ENCODE data around the gene FEM1C. TPM values are rescaled to one million over a fixed set of nuclear protein-coding genes. Genes with fewer than 3 reads are reported as not detected.

The FEM1C gene
- total RNA-seq, 1 experiment from 2014 or later: 27.5 TPM

GRCh38 chr5:115480271-115480670 lies 64.3 kb downstream of the FEM1C start:
- DNase-seq (ENCODE audit: low read depth, low spot score) (no peak), ATAC-seq (no peak)
- Histone ChIP-seq H3K4me1 (ENCODE audit: control insufficient read depth in 1 of 2, insufficient read depth in 2 of 2, low read length in 2 of 2) (no peaks in the 10 kb centered on the region), H3K9ac (ENCODE audit: low read length) (no peak overlapping the region), H4K20me1 (ENCODE audit: insufficient read depth) (no peaks in the 10 kb centered on the region), H3K27ac (ENCODE audit: low read depth, low read length) (no peak overlapping the region), H3K9me2 (ENCODE audit: insufficient read depth) (no peaks in the 10 kb centered on the region), H3K9me3 (ENCODE audit: control insufficient read depth in 1 of 2, insufficient read depth in 1 of 2, low read depth in 1 of 2, low read length in 2 of 2) (no peaks in the 10 kb centered on the region), H3K36me3 (ENCODE audit: control insufficient read depth in 1 of 2, insufficient read depth in 2 of 2, low read length in 2 of 2) (no peaks in the 10 kb centered on the region), H3K4me2 (ENCODE audit: low read length) (no peak overlapping the region), H3K4me3 (replicated peaks in 1 of 2; ENCODE audit: low read depth in 1 of 2, low read length in 2 of 2) (no peak overlapping the region), H2AFZ (ENCODE audit: low read depth, low read length, poor library complexity, severe bottlenecking) (no peak overlapping the region), H3K27me3 (ENCODE audit: insufficient read depth, low read length) (no peaks in the 10 kb centered on the region), H3K79me2 (ENCODE audit: insufficient read depth, low read length) (no peaks in the 10 kb centered on the region)
- intact Hi-C loops (cut with micrococcal nuclease): no loop called here
- ChIA-PET RAD21 (ENCODE audit: low non-redundant PET in 1 of 2, low total read pairs in 2 of 2, uncharacterized antibody in 2 of 2, unreplicated experiment in 2 of 2) (no interaction called here), POLR2A (no interaction called here), CTCF (no interaction called here)
- TF ChIP-seq JUND (IDR thresholded peaks at IDR 0.05) (no peak), POLR2A (IDR thresholded peaks at IDR 0.05; ENCODE audit: borderline replicate concordance, extremely low read depth, insufficient read depth, insufficient read length) (no peak), SP1 (IDR thresholded peaks at IDR 0.05; ENCODE audit: low read depth) (no peak), RAD21 (IDR thresholded peaks at IDR 0.05; ENCODE audit: low read depth) (no peak), REST (IDR thresholded peaks at IDR 0.05; ENCODE audit: low read depth) (no peak), ATF3 (IDR thresholded peaks at IDR 0.05) (no peak), POLR2AphosphoS5 (IDR thresholded peaks at IDR 0.05; ENCODE audit: low read depth, low read length) (no peak), ZBTB33 (IDR thresholded peaks at IDR 0.05; ENCODE audit: extremely low read depth, insufficient replicate concordance, low read length) (no peak), MAX (IDR thresholded peaks at IDR 0.05) (no peak), ZFX (IDR thresholded peaks at IDR 0.05) (no peak), SRF (IDR thresholded peaks at IDR 0.05; ENCODE audit: low read depth) (no peak), TCF7L2 (IDR thresholded peaks at IDR 0.05; ENCODE audit: borderline replicate concordance, extremely low read depth, insufficient read depth, insufficient read length) (no peak), ELF1 (IDR thresholded peaks at IDR 0.05; ENCODE audit: borderline replicate concordance, low read depth) (no peak), ZNF274 (IDR thresholded peaks at IDR 0.05; ENCODE audit: low read depth, low read length) (no peak), CTCF (IDR thresholded peaks at IDR 0.05 in 2 of 3, conservative IDR thresholded peaks at IDR 0.05 in 1 of 3; ENCODE audit: borderline replicate concordance in 1 of 3, insufficient read depth in 1 of 3, low read depth in 2 of 3, low read length in 2 of 3) (no peak), EZH2phosphoT487 (IDR thresholded peaks at IDR 0.05; ENCODE audit: borderline replicate concordance) (no peak)
- no TSS peak for BruUV-seq (replicated peaks)

Data from HCT116 (cell line).